ENCODE data around the gene DPYSL3.

The DPYSL3 gene

DNA sequence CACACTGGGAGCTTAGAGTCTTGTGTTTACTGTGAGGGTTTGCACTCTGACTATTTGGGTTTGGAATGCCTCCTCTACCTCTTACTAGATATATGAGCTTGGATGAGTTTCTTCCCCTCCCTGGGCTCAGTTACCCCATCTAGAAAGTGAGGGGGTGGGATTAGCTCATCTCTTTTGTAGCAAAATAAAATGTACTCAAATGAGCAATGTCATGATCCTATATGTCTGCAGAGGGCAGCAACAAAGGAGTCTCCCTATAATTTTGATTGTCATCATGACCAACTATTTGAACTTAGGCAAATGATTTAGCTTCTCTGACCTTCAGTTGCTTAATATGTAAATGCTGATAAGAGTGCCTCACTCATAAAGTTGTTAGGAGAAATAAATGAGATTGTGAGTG, 109.0 kb downstream of the DPYSL3 start:
- TF ChIP-seq, protein P1, sequence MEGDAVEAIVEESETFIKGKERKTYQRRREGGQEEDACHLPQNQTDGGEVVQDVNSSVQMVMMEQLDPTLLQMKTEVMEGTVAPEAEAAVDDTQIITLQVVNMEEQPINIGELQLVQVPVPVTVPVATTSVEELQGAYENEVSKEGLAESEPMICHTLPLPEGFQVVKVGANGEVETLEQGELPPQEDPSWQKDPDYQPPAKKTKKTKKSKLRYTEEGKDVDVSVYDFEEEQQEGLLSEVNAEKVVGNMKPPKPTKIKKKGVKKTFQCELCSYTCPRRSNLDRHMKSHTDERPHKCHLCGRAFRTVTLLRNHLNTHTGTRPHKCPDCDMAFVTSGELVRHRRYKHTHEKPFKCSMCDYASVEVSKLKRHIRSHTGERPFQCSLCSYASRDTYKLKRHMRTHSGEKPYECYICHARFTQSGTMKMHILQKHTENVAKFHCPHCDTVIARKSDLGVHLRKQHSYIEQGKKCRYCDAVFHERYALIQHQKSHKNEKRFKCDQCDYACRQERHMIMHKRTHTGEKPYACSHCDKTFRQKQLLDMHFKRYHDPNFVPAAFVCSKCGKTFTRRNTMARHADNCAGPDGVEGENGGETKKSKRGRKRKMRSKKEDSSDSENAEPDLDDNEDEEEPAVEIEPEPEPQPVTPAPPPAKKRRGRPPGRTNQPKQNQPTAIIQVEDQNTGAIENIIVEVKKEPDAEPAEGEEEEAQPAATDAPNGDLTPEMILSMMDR (conservative IDR thresholded peaks at IDR 0.05), result no peak
- H3K27ac ChIP-seq, result peak overlapping the region; percentile 59

GRCh38 chr5:147400126-147400809, 109.6 kb downstream of the DPYSL3 start:
- TF ChIP-seq, protein P1 (conservative IDR thresholded peaks at IDR 0.05), result no peak
- peak overlapping the region; percentile 59 for H3K27ac ChIP-seq

- no peak overlapping the region for H3K27ac ChIP-seq
- TF ChIP-seq, protein P1 (conservative IDR thresholded peaks at IDR 0.05), result no peak
These were observed 111.0 kb downstream of the DPYSL3 start for GRCh38 chr5:147398860-147399259.

DNA sequence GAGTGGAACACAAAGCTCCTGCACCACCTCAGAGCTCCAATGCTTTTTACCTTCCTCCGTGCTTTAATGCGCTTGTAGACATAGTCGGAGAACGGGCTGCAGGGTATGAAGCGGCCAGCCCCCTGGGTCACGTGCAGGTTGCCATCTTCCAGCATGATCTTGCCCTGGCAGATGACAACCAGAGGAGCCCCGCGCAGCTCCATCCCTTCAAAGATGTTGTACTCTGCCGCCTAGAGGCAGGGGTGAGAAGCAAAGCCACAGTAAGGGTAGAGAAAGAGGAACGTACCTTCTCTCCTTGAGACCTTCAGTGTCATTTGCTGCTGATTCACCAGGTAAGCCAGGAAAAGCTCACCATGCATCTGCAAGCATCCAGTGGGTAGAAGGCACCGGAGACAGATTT, 112.3 kb downstream of the DPYSL3 start:
- TF ChIP-seq, protein P1 (conservative IDR thresholded peaks at IDR 0.05), result no peak
- H3K27ac ChIP-seq, result no peak overlapping the region

- TF ChIP-seq, protein P1 (conservative IDR thresholded peaks at IDR 0.05), result no peak
- H3K27ac ChIP-seq, result no peak overlapping the region
These were observed 113.6 kb downstream of the DPYSL3 start for GRCh38 chr5:147396070-147396823.

DNA sequence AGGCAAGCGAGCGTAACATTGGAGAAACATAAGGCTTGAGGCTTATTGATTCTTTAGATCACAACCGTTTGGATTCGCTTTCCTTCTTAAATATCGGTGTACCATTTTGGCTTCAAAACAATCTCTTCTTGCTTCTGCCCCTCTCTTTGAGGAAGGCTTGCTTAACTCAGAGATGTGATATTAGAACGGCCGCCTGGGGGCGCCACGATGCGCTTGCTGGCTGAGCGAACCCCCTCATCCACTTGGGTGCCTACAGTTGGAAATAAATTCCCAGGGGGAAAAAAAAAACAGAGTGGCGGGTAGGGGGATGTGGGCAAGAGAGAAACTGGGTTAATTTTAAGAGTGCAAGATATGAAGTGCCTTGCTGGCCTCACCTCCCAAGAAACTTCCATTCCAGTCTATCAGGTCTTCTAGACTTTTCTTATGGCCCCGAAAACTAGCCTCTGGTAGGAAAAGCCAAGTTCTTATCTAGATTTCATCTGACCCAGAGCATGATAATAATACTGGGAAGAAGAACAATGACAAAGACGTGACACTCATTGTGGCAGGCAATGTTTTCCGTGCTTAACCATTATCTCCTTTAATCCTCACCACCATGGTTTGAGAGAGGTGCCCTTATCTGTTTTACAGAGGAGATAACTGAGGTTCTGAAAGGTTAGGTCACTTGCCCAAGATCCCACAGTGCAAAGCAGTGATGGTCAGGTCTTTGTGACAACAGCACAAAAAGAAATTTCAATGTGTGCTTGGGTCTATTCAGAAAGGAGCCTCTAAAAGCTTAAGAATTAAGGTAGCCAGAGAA, 115.8 kb downstream of the DPYSL3 start:
- H3K27ac ChIP-seq, result no peak overlapping the region
- TF ChIP-seq, protein P1 (conservative IDR thresholded peaks at IDR 0.05), result no peak

- TF ChIP-seq, protein P1 (conservative IDR thresholded peaks at IDR 0.05), result peak; percentile 72
- H3K27ac ChIP-seq, result no peak overlapping the region
These were observed 118.1 kb downstream of the DPYSL3 start for GRCh38 chr5:147391781-147392180.

All from VCaP (cell line).